ENCODE data around the gene ABCD4.

The ABCD4 gene

DNA sequence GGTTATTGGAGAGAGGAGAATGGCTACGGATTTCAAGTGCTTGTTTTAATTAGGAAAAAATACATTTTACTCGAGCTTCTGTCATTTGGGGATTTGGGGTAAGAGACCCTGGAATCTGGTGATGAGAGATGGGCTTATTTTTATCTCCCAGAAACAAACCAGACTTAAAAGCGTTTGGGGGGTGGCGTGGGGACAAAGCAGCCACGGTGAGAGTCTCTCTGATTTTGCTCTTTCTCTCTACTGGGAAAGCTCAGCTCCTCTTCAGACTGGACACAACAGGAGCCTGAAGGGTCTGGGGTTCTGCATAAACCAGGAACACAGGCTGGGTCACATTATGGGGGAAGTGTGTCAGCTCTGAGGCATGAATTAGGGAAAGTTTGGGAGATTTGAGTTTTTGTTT lies 59.7 kb downstream of the ABCD4 start:
- no peak for TF ChIP-seq EZH2phosphoT487 (conservative IDR thresholded peaks at IDR 0.05; ENCODE audit: low read length)
- TF ChIP-seq, protein P1, sequence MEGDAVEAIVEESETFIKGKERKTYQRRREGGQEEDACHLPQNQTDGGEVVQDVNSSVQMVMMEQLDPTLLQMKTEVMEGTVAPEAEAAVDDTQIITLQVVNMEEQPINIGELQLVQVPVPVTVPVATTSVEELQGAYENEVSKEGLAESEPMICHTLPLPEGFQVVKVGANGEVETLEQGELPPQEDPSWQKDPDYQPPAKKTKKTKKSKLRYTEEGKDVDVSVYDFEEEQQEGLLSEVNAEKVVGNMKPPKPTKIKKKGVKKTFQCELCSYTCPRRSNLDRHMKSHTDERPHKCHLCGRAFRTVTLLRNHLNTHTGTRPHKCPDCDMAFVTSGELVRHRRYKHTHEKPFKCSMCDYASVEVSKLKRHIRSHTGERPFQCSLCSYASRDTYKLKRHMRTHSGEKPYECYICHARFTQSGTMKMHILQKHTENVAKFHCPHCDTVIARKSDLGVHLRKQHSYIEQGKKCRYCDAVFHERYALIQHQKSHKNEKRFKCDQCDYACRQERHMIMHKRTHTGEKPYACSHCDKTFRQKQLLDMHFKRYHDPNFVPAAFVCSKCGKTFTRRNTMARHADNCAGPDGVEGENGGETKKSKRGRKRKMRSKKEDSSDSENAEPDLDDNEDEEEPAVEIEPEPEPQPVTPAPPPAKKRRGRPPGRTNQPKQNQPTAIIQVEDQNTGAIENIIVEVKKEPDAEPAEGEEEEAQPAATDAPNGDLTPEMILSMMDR (IDR thresholded peaks at IDR 0.05; ENCODE audit: insufficient read depth, low read length, poor library complexity, severe bottlenecking), result no peak
- Histone ChIP-seq H3K79me2 (ENCODE audit: insufficient read depth, low read length) (no peaks in the 10 kb centered on the region), H3K9me2 (replicated peaks; ENCODE audit: insufficient read depth, low read length) (no peaks in the 10 kb centered on the region), H3K27ac (ENCODE audit: low read depth, low read length) (no peak overlapping the region), H3K27me3 (ENCODE audit: low read length) (no peaks in the 10 kb centered on the region), H3K9ac (ENCODE audit: low read length) (no peak overlapping the region), H4K20me1 (ENCODE audit: low read depth, low read length) (no peaks in the 10 kb centered on the region), H3K4me2 (ENCODE audit: low read depth, low read length, poor library complexity, severe bottlenecking) (no peak overlapping the region), H3K4me3 (ENCODE audit: insufficient read depth, low read length, poor library complexity, severe bottlenecking) (no peak overlapping the region), H2AFZ (ENCODE audit: low read depth, low read length, severe bottlenecking) (no peak overlapping the region), H3K36me3 (ENCODE audit: low read length) (no peaks in the 10 kb centered on the region), H3K9me3 (ENCODE audit: insufficient read depth, low read length) (no peaks in the 10 kb centered on the region), H3F3A (ENCODE audit: insufficient read depth) (no peaks in the 10 kb centered on the region)

DNA sequence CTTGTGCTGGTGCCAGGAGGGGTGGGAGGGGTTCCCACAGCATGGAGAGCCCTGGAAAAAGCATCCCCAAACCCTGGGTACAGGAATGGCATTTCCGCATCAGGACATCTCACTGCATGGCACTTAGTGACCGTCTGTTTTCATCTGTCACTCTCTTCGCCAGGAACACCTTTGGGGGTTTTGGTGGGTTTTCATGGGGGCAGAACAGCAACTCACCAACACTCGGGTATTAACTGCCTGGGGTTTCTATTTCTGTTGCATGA lies 60.0 kb downstream of the ABCD4 start:
- Histone ChIP-seq H3K36me3 (ENCODE audit: low read length) (no peaks in the 10 kb centered on the region), H3K27ac (ENCODE audit: low read depth, low read length) (no peak overlapping the region), H3K9me2 (replicated peaks; ENCODE audit: insufficient read depth, low read length) (no peaks in the 10 kb centered on the region), H4K20me1 (ENCODE audit: low read depth, low read length) (no peaks in the 10 kb centered on the region), H2AFZ (ENCODE audit: low read depth, low read length, severe bottlenecking) (no peak overlapping the region), H3K4me2 (ENCODE audit: low read depth, low read length, poor library complexity, severe bottlenecking) (no peak overlapping the region), H3K79me2 (ENCODE audit: insufficient read depth, low read length) (no peaks in the 10 kb centered on the region), H3K4me3 (ENCODE audit: insufficient read depth, low read length, poor library complexity, severe bottlenecking) (no peak overlapping the region), H3K9ac (ENCODE audit: low read length) (no peak overlapping the region), H3K27me3 (ENCODE audit: low read length) (no peaks in the 10 kb centered on the region), H3F3A (ENCODE audit: insufficient read depth) (no peaks in the 10 kb centered on the region), H3K9me3 (ENCODE audit: insufficient read depth, low read length) (no peaks in the 10 kb centered on the region)
- TF ChIP-seq, protein P1 (IDR thresholded peaks at IDR 0.05; ENCODE audit: insufficient read depth, low read length, poor library complexity, severe bottlenecking), result no peak
- TF ChIP-seq EZH2phosphoT487 (conservative IDR thresholded peaks at IDR 0.05; ENCODE audit: low read length), result no peak

DNA sequence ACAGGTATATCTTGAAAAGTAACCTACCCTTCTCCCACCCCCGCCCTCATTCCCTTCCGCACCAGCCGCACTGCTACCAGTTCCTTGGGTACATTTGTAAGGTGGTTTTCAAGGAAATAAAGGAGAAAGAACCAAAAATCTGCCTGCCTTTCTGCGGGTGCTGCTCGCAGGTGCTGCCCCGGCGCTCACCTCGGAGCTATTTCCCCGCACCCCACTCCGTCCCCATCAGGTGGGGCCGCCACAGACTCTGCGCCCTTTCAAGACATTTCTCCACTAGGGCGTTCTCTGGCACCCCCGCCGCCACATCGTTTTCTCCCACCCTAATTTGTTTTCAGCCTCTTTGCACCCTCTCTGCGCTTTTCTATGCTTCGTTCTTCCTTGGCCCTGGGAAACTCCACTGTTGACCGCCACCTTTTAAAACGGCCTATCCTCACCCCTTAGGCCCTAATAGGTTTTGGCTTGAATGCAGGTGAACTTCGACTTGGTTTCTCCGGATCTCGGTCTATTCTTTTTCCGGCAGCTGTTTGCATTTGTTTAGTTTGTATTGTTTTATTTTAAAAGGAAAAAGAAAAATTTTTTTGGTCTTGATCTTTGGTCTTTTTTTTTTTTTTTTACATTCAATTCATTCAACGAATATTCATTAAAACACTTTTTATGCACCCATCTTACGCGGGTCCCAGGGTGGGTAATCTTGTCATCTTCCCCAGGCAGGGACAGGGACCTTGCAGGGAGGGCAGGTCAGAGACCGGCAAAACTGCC lies 60.5 kb downstream of the ABCD4 start:
- Histone ChIP-seq H2AFZ (ENCODE audit: low read depth, low read length, severe bottlenecking) (no peak overlapping the region), H3K79me2 (ENCODE audit: insufficient read depth, low read length) (no peaks in the 10 kb centered on the region), H3K4me2 (ENCODE audit: low read depth, low read length, poor library complexity, severe bottlenecking) (no peak overlapping the region), H3K9ac (ENCODE audit: low read length) (no peak overlapping the region), H3K9me3 (ENCODE audit: insufficient read depth, low read length) (no peaks in the 10 kb centered on the region), H3K9me2 (replicated peaks; ENCODE audit: insufficient read depth, low read length) (no peaks in the 10 kb centered on the region), H3K36me3 (ENCODE audit: low read length) (no peaks in the 10 kb centered on the region), H3K27ac (ENCODE audit: low read depth, low read length) (no peak overlapping the region), H3K27me3 (ENCODE audit: low read length) (no peaks in the 10 kb centered on the region), H4K20me1 (ENCODE audit: low read depth, low read length) (no peaks in the 10 kb centered on the region), H3K4me3 (ENCODE audit: insufficient read depth, low read length, poor library complexity, severe bottlenecking) (no peak overlapping the region), H3F3A (ENCODE audit: insufficient read depth) (no peaks in the 10 kb centered on the region)
- TF ChIP-seq EZH2phosphoT487 (conservative IDR thresholded peaks at IDR 0.05; ENCODE audit: low read length), result no peak
- TF ChIP-seq, protein P1 (IDR thresholded peaks at IDR 0.05; ENCODE audit: insufficient read depth, low read length, poor library complexity, severe bottlenecking), result no peak
